ENCODE results near the gene HOMEZ. TPM values are rescaled to one million over a fixed set of nuclear protein-coding genes. Genes with fewer than 3 reads are reported as not detected.

HOMEZ gene
- total RNA-seq, 5 donors from 2014 or later (not counting 1 experiment from before 2014, with no cell fraction given): 6.2 to 17.5 (median 15.1) TPM

Other genes with a start within 250 kb of the HOMEZ start
- under 1 TPM in 4 of 5 donors, not detected in 1; 0.26 to 0.95 (median 0.54) TPM for gene PSMB11, start 243.9 kb downstream of the HOMEZ start, total RNA-seq
- 1 to 10 TPM; 1.2 to 3.0 (median 1.6) TPM for gene CDH24, start 228.6 kb downstream of the HOMEZ start, total RNA-seq
- gene ACIN1, start 191.0 kb downstream of the HOMEZ start, total RNA-seq: 100 to 1,000 TPM; 277 to 326 (median 290) TPM
- 10 to 100 TPM in 4 of 5 donors, 1 to 10 TPM in 1; 9.5 to 47.7 (median 43.6) TPM for gene C14orf119, start 190.6 kb downstream of the HOMEZ start, total RNA-seq
- gene CIROP, start 181.1 kb downstream of the HOMEZ start, total RNA-seq: not detected
- under 1 TPM; 0.33 to 0.82 (median 0.53) TPM for gene CEBPE, start 166.9 kb downstream of the HOMEZ start, total RNA-seq
- gene SLC7A8, start 102.5 kb downstream of the HOMEZ start, total RNA-seq: 1 to 10 TPM in 4 of 5 donors, under 1 TPM in 1; 0.33 to 8.1 (median 5.9) TPM
- 1 to 10 TPM in 1 of 5 donors, not detected in 4; 1.1 TPM for gene RNF212B, start 48.2 kb downstream of the HOMEZ start, total RNA-seq
- gene PPP1R3E, start 16.7 kb upstream of the HOMEZ start, total RNA-seq: 10 to 100 TPM; 40.8 to 72.6 (median 68.2) TPM
- gene BCL2L2, start 20.7 kb upstream of the HOMEZ start, total RNA-seq: 1 to 10 TPM; 1.9 to 4.6 (median 2.2) TPM
- gene PABPN1, start 35.3 kb upstream of the HOMEZ start, total RNA-seq: 100 to 1,000 TPM; 182 to 207 (median 186) TPM
- 10 to 100 TPM; 12.0 to 19.0 (median 17.3) TPM for gene SLC22A17, start 66.8 kb upstream of the HOMEZ start, total RNA-seq
- under 1 TPM in 1 of 5 donors, not detected in 4; 0.15 TPM for gene EFS, start 79.0 kb upstream of the HOMEZ start, total RNA-seq
- gene IL25, start 86.7 kb upstream of the HOMEZ start, total RNA-seq: not detected
- gene CMTM5, start 90.9 kb upstream of the HOMEZ start, total RNA-seq: not detected
- not detected for gene MYH6, start 122.1 kb upstream of the HOMEZ start, total RNA-seq
- gene MYH7, start 149.5 kb upstream of the HOMEZ start, total RNA-seq: not detected
- 100 to 1,000 TPM in 2 of 5 donors, 10 to 100 TPM in 3; 56.5 to 121 (median 63.7) TPM for gene NGDN, start 183.6 kb upstream of the HOMEZ start, total RNA-seq

All from T-cell (primary cell).